Ovary (tissue), 9 donors: ENCODE data around the gene SUGCT. TPM values are rescaled to one million over a fixed set of nuclear protein-coding genes. Genes with fewer than 3 reads are reported as not detected.
"Not testable (repeated sequence)": the region's sequence is repeated elsewhere in the genome, so short reads cannot be mapped to it uniquely, and the experiment has no call there.

ENCODE experiments used
- DNase-seq, 5 donors: peaks; one replicate each; pipeline ENCODE4 v3.0.0-alpha.2; 2019 to 2020
- H3K27ac ChIP-seq, 2 donors: fragments of 200-600 bp; one replicate each; pipeline versions ENCODE4 v1.5.1 to v1.8.0; 2019 to 2022
- H3K27me3 ChIP-seq: fragments of 200-600 bp; one replicate; pipeline ENCODE4 v1.8.0; 2022
- H3K36me3 ChIP-seq: fragments of 200-600 bp; sonication (generic); one replicate; pipeline ENCODE4 v1.5.1; 2019
- H3K4me1 ChIP-seq: one replicate; pipeline ENCODE4 v1.8.1; 2013; ENCODE audit warnings: mild to moderate bottlenecking, moderate library complexity; ENCODE audit not compliant: insufficient read depth
- H3K4me3 ChIP-seq: fragments of 200-600 bp; sonication (generic); one replicate; pipeline ENCODE4 v1.5.1; 2017
- H3K9me3 ChIP-seq, 2 donors: fragments of 200-600 bp in 1 of 2; sonication (generic) in 1 of 2; one replicate each; pipeline versions ENCODE4 v1.5.1 to v1.8.1; 2013 to 2019; ENCODE audit warnings: mild to moderate bottlenecking in 1 of 2, moderate library complexity in 1 of 2
- CTCF ChIP-seq, 3 donors: fragments of 450-650 bp in 2 of 3; fragments of 200-600 bp in 1 of 3; IDR thresholded peaks; one replicate each; pipeline versions ENCODE4 v1.5.1 to v1.8.0; 2016 to 2022; ENCODE audit warnings: antibody characterized with exemption in 3 of 3, mild to moderate bottlenecking in 1 of 3
- EP300 ChIP-seq: sonication (generic); formaldehyde crosslinking; IDR thresholded peaks from one replicate; pipeline ENCODE4 v1.6.1; 2017; ENCODE audit warnings: antibody characterized with exemption
- POLR2A ChIP-seq: fragments of 450-650 bp; IDR thresholded peaks from one replicate; pipeline ENCODE4 v1.6.1; 2017; ENCODE audit warnings: antibody characterized with exemption, mild to moderate bottlenecking, moderate library complexity
- WGBS, 3 donors: extraction: QIAGEN DNeasy Blood & Tissue Kit in 1 of 3; methylation state at CpG; one replicate each; pipeline versions ENCODE4 v1.1.5 to v1.1.7; 2013 to 2017; 5-methylcytosine and 5-hydroxymethylcytosine counted together
- intact Hi-C, 4 donors: fragments of 100-400 bp; cut with DNase I; formaldehyde crosslinking; loops; one replicate each; pipeline versions ENCODE4 v1.11.0 to v1.15.1; 2022 to 2023
- polyA plus RNA-seq, 2 donors: library from polyadenylated mRNA; stranded (reverse); fragments of 200-250 nt in 1 of 2; fragments of 350-450 nt in 1 of 2; fragmentation: Illumina TruSeq in 1 of 2; extraction: RNeasy Lipid Tissue Mini Kit (QIAGEN cat#74804) in 1 of 2; gene quantifications; one replicate each; pipeline ENCODE4 v1.2.3, GENCODE V29; 2013 to 2014
- total RNA-seq, 7 donors: library from RNA; depleted of rRNA in 2 of 7; stranded (reverse); fragments of >200 nt in 2 of 7; fragmentation: NEBNext Ultra II Directional in 3 of 7; extraction: Animal tissue kit (Norgen Biotek cat#: 25700) in 3 of 7; gene quantifications; one replicate each; pipeline versions ENCODE4 v1.1.0 to v1.2.4, GENCODE V29; 2016 to 2023
- donor health status: DM: no; HTN: no; CAD: no; lungs with moderate emphysema.
- donor health status: DM: no; HTN: no; CAD: no.
- donor health status: Bipolar disorder and iron deficiency.
- donor health status: DM: yes; HTN: yes; CAD: no.
- donor health status: DM: no; HTN: no; CAD: no.
- donor health status: DM: yes; HTN: yes; CAD: no.

Gene SUGCT
- total and polyA plus RNA-seq, 9 donors = 3.4 to 9.3 (median 7.8) TPM

GRCh38 chr7:40403703-40404476, 269.1 kb downstream of the SUGCT start:
- no peak overlapping the region for H3K4me3 ChIP-seq
- WGBS, 3 donors = 82 to 88% (median 88%) methylated on average over 3 of the region's 3 CpGs
- H3K36me3 ChIP-seq = no peaks in the 10 kb centered on the region
- no peaks in the 10 kb centered on the region for H3K4me1 ChIP-seq
- no peaks in the 10 kb centered on the region for H3K9me3 ChIP-seq
- no peak for DNase-seq
- TF ChIP-seq EP300 (no peak), CTCF (IDR thresholded peaks at IDR 0.05) (no peak), POLR2A (no peak)
- no peaks in the 10 kb centered on the region for H3K27me3 ChIP-seq
- intact Hi-C loops = no loop called here
- H3K27ac ChIP-seq = no peak overlapping the region

- WGBS, 3 donors = 80 to 94% (median 90%) methylated on average over 2 of the region's 2 CpGs
- no peak for TF ChIP-seq EP300
- no peak for TF ChIP-seq POLR2A
- TF ChIP-seq CTCF (IDR thresholded peaks at IDR 0.05) = no peak
These were observed 271.2 kb downstream of the SUGCT start for GRCh38 chr7:40405991-40406390.

GRCh38 chr7:40412323-40412722, 277.5 kb downstream of the SUGCT start:
- Histone ChIP-seq H3K9me3 (no peaks in the 10 kb centered on the region), H3K4me3 (no peak overlapping the region), H3K36me3 (no peaks in the 10 kb centered on the region), H3K4me1 (no peaks in the 10 kb centered on the region), H3K27me3 (no peaks in the 10 kb centered on the region), H3K27ac (no peak overlapping the region)
- DNase-seq = no peak
- WGBS, 3 donors = 85 to 90% (median 87%) methylated on average over 2 of the region's 2 CpGs
- intact Hi-C loops = no loop called here
- no peak for TF ChIP-seq EP300
- no peak for TF ChIP-seq CTCF (IDR thresholded peaks at IDR 0.05)
- no peak for TF ChIP-seq POLR2A

More at GRCh38 chr7:40405991-40406390, 271.2 kb downstream of the SUGCT start:
- no peak for DNase-seq
- H3K4me1 ChIP-seq = no peaks in the 10 kb centered on the region
- no peaks in the 10 kb centered on the region for H3K9me3 ChIP-seq
- H3K27me3 ChIP-seq = no peaks in the 10 kb centered on the region
- H3K4me3 ChIP-seq = no peak overlapping the region
- intact Hi-C loops = no loop called here
- H3K27ac ChIP-seq = no peak overlapping the region
- no peaks in the 10 kb centered on the region for H3K36me3 ChIP-seq

- intact Hi-C loops, H3K4me1 ChIP-seq, H3K36me3 ChIP-seq, H3K4me3 ChIP-seq, H3K27me3 ChIP-seq, H3K9me3 ChIP-seq, DNase-seq, H3K27ac ChIP-seq: not testable (repeated sequence)
- WGBS, 3 donors = 88 to 97% (median 96%) methylated on average over 9 of the region's 9 CpGs
These were observed 279.9 kb downstream of the SUGCT start for GRCh38 chr7:40414704-40415103.

GRCh38 chr7:40418448-40418847, 283.6 kb downstream of the SUGCT start:
- Histone ChIP-seq H3K36me3 (no peaks in the 10 kb centered on the region), H3K27me3 (no peaks in the 10 kb centered on the region), H3K27ac (no peak overlapping the region), H3K9me3 (no peaks in the 10 kb centered on the region), H3K4me1 (no peaks in the 10 kb centered on the region), H3K4me3 (no peak overlapping the region)
- TF ChIP-seq EP300 = no peak
- WGBS, 3 donors = 92 to 100% (median 93%) methylated on average over 1 of the region's 1 CpG
- DNase-seq = no peak
- intact Hi-C loops = no loop called here
